GM18498 (cell line): Measurements from ENCODE around the gene RETREG3.
"Not testable (repeated sequence)": the region's sequence is repeated elsewhere in the genome, so short reads cannot be mapped to it uniquely, and the experiment has no call there.

Experiments used
- ATAC-seq: cut with Tn5 transposase; IDR thresholded peaks from one replicate; pipeline ENCODE4 v1.9.1; 2021; ENCODE audit warnings: mild to moderate bottlenecking, moderate library complexity; ENCODE audit not compliant: unreplicated experiment

The RETREG3 gene

DNA sequence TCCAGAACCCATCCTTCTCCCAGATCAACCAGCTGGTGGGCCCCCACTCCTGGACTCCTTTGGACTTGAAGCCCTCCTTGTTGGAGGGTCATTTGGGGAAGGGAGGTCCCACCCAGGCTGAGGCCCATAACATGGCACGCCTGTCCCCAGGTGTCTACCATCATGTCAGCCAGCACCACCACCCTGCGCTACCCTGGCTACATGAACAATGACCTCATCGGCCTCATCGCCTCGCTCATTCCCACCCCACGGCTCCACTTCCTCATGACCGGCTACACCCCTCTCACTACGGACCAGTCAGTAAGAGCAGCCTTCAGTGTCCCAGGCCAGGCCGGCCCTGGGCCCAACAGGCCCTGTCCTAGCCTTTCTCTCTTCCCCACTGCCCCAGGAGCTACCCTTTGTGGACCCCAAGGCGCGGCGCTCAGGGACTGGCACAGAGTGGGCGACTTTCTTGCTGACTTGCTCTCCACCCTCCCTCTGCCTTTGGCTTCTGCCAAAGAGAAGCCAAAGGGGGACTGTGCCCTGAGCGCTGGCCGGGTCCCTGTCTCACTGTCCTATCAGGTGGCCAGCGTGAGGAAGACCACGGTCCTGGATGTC, 4.6 kb upstream of the RETREG3 start:
- ATAC-seq, result no peak

DNA sequence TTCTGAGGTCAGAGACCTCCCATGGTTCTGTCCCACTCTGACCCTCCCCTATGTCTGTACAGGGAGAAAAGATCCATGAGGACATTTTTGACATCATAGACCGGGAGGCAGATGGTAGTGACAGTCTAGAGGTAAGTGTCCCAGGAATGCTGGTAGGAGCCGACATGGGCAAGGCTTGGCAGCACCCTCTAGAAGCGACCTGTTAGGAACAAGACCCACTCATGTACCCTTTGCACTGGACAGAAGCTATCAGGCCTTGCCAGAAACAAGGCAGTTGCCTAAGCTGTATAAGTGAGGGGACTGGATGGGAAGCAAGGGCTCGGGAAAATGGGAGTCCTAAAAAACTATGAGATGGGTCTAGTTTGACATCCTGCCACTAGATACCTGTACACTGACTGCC, 2.8 kb upstream of the RETREG3 start:
- ATAC-seq, result no peak

DNA sequence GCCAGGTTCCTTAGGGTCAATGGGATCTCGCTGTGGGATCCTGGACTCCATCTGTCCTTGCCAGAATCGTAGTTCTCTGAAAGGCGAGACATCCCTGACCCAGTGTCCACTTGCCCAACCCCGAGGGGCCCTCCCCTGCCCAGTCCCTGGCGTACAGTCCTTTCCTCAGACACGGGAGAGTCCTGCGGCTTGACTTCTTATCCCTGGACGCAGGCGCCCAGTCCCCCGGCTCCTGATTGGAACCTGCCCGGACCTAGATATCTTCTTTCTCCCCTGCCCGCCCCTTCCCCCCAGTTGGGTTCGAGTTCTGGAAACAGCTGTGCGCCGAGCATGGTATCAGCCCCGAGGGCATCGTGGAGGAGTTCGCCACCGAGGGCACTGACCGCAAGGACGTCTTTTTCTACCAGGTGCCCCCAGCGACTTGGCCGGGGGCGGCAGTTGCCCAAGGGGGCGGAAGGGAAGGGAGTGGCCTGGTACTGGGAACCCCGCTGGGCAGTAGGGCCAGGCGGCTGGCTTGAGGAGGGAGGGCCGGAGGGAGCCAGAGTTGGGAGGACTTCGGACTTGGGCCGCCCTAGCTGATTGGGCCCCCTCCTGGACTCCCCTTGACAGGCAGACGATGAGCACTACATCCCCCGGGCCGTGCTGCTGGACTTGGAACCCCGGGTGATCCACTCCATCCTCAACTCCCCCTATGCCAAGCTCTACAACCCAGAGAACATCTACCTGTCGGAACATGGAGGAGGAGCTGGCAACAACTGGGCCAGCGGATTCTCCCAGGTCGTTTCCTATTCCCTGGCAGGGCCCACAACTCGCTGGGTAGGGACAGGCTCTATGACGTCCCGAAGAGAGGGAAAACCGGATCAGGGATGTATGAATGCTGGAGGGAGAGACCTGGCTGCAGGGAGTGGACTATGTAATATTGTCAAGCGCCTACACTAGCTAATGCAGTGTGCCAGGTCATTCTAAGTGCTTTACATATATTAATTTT, 934 bp upstream of the RETREG3 start:
- not testable (repeated sequence) for ATAC-seq

- peak; percentile 40 for ATAC-seq
Observed at GRCh38 chr17:42608305-42609181, 631 bp downstream of the RETREG3 start.

DNA sequence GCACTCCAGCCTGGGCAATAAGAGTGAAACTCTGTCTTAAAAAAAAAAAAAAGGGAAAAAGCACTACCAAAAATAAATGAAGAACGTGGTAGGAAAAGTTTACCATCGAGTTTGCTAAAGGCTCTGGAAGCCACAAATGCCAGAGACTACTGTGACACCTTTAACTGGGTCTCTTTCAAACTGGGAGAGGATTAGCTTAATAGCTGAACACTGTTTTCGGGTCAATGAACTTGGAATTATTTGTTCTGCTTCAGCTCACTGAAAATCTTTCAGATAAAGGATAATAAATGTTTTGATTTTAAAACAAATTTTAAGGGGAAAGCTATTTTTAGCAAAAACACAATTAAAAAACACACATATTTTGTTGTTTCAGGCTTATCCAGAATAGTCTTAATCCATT, 1.4 kb downstream of the RETREG3 start:
- ATAC-seq, result no peak

GRCh38 chr17:42603318-42603717, 5.9 kb downstream of the RETREG3 start:
- no peak for ATAC-seq

GRCh38 chr17:42598905-42599304, 10.3 kb downstream of the RETREG3 start:
- no peak for ATAC-seq

- no peak for ATAC-seq
Observed at GRCh38 chr17:42596386-42596785, 12.8 kb downstream of the RETREG3 start.

- no peak for ATAC-seq
Observed at GRCh38 chr17:42591411-42591810, 17.8 kb downstream of the RETREG3 start.

- no peak for ATAC-seq
Observed at GRCh38 chr17:42590886-42591285, 18.3 kb downstream of the RETREG3 start.

GRCh38 chr17:42586514-42587230, 22.5 kb downstream of the RETREG3 start:
- peak; percentile 69 for ATAC-seq

- ATAC-seq, result no peak
Observed at GRCh38 chr17:42585353-42585752, 23.8 kb downstream of the RETREG3 start.

DNA sequence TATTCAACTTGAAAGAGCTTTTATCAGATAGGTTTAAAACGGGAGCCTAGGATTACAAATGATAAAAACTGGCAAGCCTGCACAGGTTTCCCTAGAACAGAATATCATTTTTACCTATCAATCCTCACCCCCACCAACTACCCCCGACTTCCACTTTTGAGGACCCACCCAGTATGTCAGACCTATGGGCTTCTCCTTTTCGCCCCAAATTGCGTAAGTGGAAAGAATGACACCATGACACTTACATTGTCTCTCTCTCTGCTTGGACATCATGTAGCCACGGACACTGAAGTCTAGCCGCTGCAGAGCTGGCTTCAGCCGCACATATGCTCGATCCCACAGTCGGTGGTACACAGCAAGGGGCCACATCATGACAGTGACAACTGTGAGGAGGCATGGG, 24.3 kb downstream of the RETREG3 start:
- no peak for ATAC-seq

DNA sequence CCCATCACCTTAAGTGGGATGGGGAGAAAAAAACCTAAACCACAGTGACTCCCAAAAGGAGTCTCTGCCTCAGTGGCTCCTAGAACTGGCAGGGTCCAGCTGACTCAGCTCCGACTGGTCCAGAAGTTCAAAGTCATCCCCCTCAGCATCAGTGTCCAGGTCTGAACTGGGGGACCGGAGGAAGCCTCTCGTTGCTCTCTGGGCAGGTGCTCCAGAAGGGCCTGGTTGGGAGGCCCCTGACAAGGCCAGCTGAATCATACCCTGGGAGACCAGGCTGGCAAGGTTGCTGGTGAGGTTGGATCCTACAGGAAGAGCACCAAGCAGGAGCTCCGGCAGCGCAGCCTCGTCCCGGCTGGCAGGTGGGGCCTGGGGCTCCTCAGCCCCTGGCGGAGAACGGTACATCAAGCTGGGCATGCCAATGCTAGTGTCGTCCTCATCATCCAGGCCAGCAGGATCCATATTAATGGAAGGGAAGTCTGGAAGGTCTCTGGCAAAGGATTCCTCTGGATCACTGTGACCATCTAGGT, 27.4 kb downstream of the RETREG3 start:
- no peak for ATAC-seq

- ATAC-seq, result no peak
Observed at GRCh38 chr17:42579794-42580551, 29.2 kb downstream of the RETREG3 start.

DNA sequence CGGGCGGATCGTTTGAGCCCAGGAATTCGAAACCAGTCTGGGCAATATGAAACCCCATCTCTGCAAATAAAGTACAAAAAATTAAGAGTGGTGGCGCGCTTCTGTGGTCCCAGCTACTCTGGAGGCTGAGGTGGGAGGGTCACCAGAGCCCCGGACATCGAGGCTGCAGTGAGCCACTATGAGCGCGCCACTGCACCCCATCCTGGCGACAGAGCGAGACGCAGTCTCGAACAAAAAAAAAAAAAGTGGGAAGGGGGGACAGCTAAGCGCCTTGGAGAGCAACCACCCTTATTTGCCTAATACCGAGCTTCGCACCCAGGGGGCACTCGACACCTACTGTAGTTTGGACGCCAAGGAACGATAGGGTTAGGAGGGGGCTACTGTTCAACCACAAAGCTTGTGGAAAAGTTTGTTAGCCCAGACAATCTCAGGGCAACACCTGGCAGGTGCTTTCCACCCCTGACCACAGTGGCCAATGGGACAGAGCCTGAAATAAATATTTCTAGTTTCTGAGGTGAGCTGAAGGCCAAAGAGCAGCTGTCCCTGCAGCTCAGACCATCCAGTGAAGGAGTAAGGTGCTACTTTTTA, 30.8 kb downstream of the RETREG3 start:
- ATAC-seq, result peak; percentile 58

- ATAC-seq, result peak; percentile 71
Observed at GRCh38 chr17:42577532-42578281, 31.5 kb downstream of the RETREG3 start, which contains the start of gene PSMC3IP. PSMC3IP (minus strand) TSS chr17:42577729; CDS start chr17:42577686, 43 bp downstream.

GRCh38 chr17:42577140-42577531, 32.0 kb downstream of the RETREG3 start:
- ATAC-seq, result no peak
